Fibroblast of gingiva (primary cell): ENCODE results near the gene LPP.
"Not testable (repeated sequence)": the region's sequence is repeated elsewhere in the genome, so short reads cannot be mapped to it uniquely, and the experiment has no call there.

Experiments
- DNase-seq: peaks from one replicate; pipeline ENCODE4 v3.0.0-alpha.2; 2011; ENCODE audit warnings: low read depth

Gene LPP

DNA sequence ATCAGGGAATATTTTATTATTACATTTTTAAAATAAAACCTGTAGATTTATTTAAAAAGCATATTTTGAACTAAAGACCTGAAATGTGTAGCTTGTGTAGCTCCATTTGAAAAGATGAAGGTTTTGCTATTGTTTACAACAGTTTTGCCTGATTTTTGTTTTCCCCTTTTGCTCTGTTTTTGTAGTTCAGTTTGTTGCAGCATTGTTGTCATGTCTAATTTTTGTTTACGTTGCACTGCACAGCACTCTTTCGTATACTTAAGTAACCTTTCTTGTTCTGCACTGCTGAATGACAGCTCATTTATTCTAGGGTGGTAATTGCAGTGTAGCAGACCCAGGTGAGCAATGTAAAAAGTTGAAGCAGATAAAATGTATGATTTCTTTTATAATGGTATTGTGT is 435.8 kb downstream of the LPP start:
- DNase-seq: no peak

DNA sequence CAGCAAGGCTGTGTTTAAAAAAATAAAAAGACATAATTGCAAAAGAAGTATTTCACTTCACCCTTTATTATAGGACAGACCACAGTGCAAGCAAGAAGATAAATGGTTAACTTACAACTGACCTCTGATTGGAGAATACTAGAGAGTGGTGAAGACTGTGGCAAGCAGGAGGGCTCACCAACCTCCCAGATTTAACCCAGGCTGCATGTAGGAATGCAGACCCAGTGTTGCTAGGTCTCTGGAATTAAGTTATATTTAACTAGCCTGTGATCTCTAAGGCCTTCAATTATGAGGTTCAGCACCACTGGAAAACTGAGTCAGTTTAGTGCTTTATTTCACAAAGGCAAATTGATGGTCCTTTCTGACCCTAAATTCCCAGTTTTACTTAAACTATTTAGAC is 436.6 kb downstream of the LPP start:
- DNase-seq: no peak

DNA sequence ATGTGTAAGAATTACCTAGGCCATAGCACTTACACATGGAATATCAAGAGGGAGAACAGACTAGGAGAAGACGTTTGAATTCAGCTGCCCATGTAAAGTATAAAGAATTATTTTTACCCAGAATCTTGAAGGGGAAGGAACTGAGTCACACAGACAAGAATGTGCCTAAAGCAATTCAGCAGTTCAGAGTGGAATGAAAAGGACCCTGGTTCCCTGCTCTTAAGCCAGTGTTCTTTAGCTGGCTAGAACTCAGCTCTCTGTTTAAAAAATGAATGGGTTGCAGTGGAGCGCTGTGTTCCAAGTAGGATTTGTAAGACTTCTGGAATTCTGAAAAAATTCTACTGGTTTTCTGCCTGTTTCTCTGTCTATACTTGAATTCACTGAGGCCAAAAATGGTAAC is 440.2 kb downstream of the LPP start:
- peak; percentile 91 for DNase-seq

DNA sequence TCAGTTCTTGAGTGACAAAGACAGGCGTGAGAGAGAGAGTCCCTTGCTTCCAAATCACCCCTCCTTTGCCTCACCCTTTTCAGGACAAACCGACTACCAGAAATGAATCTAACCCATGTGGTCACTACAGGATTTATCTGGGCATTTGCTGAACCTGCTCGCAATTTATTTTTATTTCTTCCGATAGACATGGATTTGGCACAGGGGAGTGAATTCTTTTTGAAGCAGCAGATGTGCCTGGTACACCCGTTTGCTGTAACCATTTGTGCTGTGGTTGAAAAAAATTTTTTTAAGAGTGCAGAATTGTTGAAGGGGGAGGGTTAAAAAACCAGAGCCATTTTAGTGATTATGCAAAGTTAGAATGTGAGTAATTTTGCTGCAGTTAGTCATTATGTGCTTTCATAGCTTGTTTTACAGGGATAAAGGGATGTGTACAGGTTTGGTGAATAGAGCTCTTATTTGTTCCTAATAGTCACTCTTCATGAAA is 442.0 kb downstream of the LPP start:
- peak; percentile 81 for DNase-seq

DNA sequence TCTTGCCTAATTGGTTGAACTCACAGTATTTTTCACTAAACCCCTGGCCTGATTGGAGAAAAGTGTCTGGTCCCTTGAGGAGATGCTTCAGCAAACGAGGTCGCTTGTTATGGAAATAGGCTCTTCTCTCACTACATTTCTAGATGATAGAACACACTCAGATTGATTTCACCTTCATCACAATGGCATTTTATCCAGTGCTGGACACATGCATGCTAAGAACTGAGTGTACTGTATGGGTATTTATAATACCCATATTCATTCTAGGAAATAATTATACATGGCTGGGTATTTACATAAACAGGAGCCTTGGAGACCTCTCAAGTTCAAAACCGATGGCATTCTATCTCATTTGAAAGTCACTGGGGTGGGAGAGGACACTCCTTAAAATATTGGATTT is 444.9 kb downstream of the LPP start:
- no peak for DNase-seq

DNA sequence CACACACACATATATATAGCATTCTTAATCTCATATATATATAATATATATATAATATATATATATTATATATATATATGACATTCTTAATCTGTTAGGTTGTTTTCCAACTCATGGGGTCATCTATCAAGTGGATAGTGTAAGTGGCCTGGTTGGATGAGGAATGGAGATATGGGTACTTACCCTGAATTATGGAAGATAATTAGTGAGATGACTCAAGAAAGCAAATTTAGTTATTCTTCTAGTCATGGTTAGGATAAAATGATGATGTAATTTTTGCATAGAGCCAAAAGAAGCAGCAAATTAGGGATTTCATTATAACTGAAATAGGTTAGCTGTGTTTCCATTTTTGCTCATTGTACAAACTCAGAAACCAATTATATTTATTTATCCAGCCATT is 448.2 kb downstream of the LPP start:
- DNase-seq: no peak

DNA sequence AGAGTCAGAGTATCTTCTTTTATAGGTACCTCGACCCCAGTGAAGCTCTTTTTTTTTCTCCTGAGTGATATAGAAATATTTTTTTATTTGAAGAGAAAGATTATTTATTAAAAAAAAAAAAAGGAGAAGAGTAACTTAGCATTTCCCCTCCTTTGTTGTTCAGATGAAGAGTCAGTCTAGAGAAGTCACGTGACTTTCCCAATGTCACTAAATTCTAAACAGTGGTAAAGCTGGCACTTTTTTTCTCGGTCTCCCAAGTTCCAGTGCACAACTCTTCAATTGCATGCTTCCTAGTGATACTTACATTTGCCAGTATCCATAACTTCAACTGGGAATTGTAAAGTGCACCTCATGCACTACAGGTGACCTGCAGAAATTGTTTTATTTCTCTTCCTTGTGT is 448.7 kb downstream of the LPP start:
- no peak for DNase-seq

DNA sequence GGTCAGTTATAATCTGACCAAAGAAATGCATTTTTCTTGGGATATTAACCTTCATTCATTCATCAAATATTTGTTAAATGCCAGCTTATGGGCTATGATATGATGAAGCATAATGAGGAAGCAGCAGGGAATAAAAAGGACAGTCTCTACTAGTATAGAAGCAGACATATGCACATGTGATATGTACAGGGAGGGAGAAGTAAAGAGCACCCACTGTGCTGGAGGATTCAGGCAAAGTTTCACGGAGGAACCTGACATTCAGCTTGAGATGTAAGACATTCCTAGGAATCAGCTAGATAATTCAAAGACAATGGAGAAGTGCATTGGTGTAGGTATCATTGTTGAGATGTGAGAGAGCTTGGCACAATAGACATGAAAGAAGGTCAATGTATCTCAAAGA is 450.7 kb downstream of the LPP start:
- no peak for DNase-seq

DNA sequence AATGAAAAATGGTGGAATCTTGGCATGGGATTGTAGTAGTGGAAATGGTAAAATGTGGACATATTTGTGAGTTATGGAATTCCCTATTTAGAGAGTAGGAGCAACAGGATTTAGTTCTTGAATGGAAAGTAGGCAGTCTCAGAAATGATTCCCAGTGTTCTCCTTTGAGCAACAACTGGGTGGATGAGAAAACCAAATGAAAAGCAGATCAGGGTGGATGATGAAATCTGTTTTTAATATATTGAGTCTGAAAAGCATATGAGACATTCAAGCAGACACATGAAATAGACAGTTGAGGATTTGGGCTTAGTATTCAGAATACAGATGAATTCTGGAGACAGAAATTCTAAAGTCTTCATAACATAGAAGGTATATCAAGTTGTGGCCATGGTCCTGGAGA is 451.3 kb downstream of the LPP start:
- peak; percentile 70 for DNase-seq

DNA sequence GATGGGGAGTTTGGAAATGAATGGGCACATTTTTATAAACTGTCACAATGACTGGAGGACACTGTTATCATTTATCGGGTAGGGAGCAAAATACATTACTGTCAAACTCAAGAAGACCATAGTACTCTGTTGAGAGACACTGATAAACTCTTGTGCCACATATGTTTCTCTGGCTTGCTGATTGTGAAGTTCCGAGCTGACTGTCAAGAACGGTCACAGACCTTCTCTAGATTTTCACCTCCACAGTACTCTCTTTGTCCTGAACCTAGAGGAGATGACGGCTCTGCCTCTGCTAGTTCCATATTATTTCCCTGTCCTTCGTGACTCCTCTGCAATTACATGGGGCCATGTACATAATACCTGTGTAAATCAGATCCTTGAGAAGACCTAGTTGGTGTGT is 451.9 kb downstream of the LPP start:
- DNase-seq: no peak

DNA sequence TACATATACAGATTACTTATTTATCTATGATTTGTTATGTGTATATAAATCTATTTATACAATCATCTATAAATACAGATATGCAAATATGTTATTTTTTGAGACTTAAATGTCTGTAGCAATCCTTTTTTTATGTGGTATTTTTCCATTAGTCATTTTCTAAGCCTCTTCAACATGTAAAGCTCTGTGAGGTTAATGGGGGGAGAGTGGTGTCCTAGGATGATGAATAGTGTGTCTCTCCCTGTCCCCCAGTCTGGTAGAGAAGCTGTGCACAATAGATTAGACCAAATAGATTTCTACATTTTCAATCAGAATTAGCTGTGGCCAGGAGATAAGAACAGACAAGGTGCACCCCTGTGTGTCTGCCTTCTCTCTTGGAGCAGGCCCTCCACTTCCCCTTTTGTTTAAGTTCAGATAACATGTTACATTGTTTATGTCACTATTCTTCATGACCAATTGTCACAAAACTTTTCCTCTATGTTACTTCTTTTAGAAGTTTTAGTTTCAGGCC is 453.9 kb downstream of the LPP start:
- no peak for DNase-seq

DNA sequence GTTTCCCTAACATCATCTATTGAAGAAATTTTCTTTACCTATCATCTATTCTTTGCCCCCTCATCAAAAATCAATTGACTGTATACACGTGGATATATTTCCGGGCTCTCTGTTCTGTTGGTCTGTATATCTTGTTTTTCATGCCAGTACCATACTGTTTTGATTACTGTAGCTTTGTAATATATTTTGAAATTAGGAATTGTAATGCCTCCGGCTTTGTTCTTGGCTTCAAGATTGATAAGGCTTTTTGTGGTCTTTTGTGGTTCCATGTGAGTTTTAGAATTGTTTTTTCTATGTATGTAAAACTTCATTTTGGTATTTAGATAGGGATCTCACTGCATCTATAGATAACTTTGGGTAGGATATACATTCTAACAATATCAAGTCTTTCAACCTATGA is 454.4 kb downstream of the LPP start:
- DNase-seq: no peak

DNA sequence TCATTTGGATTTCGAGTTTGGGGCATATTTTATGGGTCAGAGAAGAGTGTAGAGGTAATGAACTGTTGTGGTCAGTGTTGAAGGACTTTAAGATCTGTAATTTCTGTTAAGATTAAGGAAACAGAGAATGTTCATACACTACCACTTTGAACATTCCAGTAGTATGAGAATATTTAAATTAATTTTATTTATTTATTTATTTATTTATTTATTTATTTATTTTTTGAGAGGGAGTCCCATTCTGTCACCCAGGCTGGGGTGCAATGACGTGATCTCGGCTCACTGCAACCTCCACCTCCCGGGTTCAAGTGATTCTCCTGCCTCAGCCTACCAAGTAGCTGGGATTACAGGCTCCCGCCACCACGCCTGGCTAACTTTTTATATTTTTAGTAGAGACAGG is 459.8 kb downstream of the LPP start:
- not testable (repeated sequence) for DNase-seq

DNA sequence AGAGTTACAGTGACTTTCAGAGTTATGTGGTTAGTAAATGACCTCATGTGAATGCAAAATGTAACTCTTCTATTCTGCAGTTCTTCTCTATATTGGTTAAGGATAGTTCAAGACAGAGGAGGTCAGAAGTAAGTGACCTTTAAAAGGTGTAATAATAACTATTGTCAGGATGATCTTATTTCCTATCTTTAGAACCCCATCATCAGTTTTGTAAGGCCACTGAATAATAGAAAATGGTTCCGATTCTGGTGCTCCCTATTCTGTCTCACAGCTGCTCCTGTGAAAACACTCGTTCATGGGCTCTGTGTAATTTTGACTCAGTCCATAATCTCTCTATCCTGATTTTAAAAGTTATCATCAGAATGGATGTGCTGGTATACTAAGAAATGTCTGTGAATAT is 463.3 kb downstream of the LPP start:
- DNase-seq: no peak

DNA sequence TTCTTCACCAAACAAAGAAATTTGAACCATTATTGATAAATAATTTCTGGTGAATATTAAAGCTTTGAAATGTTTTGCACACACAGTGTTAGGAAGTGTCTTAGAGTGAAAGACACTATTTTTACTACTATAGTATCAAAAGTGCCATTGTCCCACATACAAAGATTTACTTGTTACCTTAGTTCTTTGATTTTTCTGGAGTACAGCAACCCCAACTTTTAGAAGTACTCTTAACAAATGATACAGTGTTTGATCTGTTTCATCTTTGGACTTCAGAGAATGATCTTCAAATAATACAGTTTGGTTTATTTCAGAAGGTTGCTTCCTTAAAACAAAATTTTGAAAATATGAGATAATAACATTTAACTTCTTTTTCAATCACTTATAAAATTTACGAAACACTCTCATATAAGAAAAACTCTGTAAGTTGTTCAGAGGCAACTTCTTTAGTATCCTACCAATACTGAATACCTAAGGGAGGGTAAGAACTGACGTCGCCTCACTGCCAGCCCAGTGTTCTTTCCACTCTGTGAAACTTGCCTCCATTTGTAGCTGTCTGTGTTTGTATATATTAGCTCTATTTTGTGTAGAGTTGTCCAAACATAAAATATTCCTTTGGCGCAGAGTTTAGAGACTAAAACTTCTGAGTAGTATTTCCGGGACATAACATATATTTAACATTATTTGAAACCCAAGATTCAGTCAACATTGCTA is 464.2 kb downstream of the LPP start:
- DNase-seq: no peak

DNA sequence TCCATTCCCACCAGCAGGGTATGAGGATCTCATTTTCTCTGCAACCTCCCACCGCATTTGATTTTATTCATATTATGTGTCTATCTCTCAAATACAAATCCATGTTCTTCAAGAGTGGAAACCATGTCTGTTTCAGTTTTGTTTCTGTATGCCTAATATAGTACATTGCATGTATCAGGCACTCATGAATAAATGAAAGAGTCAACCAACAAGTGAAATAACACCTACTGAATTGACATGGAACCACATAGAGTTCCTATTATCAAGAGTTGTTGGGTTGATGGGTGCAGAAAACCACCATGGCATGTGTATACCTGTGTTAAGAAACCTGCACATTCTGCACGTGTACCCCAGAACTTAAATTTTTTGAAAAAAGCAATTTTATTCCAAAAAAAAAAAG is 466.8 kb downstream of the LPP start:
- no peak for DNase-seq

DNA sequence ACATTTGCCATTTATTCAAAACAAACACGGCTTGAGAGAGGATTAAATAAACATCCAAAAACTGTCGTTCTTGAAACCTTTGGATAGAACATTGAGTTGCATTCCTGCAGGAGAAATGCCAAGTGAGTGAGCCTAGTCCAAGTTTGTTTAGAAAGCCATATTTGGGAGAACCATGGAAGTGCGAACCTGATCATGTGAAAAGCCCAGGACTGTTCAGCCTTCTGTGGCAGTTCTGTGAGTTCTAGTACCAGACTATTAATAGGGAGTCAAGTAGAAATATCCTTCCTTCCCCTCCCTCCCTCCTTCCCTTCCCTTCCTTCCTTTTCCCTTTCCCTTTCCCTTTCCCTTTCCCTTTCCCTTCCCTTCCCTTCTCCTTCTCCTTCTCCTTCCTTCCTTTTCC is 470.4 kb downstream of the LPP start:
- peak; percentile 92 for DNase-seq

DNA sequence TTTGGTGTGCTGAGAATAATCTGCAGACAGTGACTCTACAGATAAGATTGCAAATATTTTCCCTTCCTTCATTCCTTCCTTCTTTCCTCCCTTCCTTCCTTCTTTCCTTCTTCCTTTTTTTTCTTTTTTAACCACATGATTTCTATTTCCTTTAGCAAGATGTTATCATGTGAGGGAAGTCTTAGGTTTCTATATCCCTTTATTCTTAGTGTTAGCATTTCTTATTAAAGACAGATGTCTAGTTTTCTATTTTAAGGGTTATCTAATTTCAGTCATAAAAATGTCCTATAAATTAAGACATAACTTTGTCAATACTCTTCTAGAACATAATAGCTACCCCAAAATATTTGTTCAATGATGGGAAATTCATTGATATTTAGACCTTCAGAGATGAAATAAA is 470.9 kb downstream of the LPP start:
- DNase-seq: peak; percentile 32

DNA sequence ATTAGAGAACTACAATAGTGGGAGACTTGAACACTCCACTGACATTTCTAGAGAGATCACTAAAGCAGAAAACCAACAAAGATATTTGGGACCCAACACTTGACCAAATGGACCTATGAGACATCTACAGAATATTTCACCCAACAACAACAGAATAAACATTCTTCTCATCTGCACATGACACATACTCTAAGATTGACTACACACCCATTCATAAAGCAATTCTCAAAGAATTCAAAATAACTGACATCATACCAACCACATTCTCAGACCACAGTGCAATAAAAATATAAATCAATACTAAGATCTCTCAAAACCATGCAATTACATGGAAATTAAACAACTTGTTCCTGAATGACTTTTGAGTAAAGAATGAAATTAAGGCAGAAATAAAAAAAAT is 473.7 kb downstream of the LPP start:
- DNase-seq: peak; percentile 79

DNA sequence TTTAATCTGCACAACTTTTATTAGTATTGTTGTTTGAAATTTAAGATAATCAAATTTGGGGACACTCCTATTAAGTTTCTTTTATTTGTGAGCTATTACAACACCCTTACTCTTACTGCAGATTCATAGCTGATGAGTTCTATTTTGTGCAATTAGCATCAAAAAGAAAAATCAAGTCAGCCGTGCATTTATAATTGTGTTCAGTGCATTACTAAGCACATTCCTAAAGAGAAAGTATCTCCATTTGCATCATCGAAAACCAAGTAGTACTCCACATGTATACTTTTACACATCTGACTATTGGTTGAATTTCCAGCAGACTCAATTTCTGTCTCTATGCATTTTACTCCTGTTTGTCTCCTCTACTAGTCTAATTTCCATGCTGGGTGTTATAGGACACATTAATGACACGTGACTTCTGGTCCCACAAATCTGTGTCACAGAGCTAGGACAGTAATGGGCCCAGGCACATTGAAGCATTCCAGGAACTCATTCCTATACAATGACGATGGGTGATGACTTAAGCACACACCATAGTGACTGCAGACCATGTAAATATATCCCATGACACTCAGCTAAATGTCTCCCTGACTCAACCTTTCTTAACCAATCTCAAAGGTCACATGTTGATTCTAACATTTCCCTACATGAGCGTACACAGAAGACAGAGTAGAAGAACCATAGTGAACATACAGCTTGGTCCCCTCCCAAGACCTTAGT is 477.5 kb downstream of the LPP start:
- peak; percentile 90 for DNase-seq

DNA sequence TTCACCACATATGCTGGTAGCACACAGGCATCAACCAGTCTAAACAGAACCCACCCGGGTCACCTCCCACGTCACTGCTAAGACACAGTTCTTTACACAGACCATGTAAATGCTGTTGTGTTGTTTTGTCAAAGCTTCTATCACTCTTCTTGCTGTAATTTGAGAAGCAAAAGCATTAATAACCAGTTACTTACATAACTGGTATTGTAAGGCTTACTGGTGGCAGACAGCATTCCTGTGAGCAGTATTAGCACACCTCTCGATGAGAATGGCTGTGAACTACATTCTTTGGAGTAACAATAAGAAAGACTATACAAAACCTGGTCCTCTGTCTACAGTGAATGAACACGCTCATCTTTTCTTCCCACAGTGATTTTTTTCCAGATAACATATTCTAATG is 479.2 kb downstream of the LPP start:
- no peak for DNase-seq

DNA sequence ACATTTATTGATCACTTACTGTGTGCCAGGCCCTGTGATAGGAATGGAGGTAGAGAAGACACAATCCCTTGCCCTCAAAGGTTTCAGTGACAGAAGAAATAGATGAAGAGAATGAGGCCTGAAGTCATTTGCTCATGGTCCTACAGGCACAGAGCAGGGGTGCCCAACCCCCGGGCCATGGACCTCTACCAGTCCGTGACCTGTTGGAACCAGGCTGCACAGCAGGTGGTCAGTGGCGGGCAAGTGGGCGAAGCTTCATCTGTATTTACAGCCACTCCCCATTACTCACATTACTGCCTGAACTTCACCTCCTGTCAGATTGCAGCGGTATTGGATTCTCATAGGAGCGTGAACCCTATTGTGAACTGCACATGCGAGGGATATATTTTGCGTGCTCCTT is 480.3 kb downstream of the LPP start:
- no peak for DNase-seq

DNA sequence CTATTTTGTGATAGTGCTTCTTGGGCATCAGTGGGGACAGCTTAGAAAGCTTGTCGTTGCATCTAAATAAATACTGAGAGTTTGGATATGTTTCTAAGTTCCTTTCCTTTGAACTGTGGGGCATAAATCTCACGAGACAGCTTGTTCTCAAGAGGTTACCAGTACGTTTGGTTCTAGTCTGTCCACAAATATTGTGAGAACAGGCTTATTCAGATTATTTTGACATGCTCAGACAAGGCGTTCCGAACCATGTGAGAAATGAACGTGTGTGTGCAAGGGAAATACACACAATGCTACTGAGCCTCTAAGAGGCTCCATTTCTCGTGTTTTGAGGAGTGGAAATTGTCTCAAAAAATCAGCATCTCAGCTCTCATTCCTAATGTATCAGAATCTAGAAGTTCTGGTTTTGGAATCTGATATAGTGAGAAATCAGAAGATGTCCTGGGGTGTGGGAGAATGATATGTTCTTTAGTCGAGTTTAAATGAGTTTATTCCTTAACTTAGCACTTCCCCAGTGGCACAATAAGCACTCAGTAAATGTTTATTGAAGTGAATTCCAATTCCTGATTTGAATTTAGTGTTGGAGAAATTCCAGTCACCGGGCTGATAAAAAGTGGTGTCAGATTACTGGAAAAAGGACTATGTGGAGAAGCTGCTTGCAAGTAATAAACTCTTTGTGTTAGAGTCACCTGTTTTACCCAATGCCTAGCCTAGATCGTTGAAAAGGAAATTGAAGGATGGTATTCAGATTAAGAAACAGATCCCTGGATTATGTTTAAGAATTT is 481.5 kb downstream of the LPP start:
- DNase-seq: peak; percentile 56
